Mesendoderm (in vitro differentiated cells): ENCODE data around the gene CA11.

Experiments
- DNase-seq: peaks from one replicate; pipeline ENCODE4 v3.0.0; 2013
- H2AK5ac ChIP-seq: 2 replicates; pipeline ENCODE4 v1.6.1; 2013; ENCODE audit warnings: low read length, inconsistent platforms
- H2BK120ac ChIP-seq: 2 replicates; pipeline ENCODE4 v1.6.1; 2013; ENCODE audit warnings: low read depth, mild to moderate bottlenecking, low read length, moderate library complexity, mixed read lengths
- H2BK15ac ChIP-seq: replicated peaks from 2 replicates; pipeline ENCODE4 v1.6.1; 2013; ENCODE audit warnings: low read depth, mild to moderate bottlenecking, moderate library complexity
- H2BK5ac ChIP-seq: 2 replicates; pipeline ENCODE4 v1.6.1; 2013; ENCODE audit warnings: low read length, inconsistent platforms
- H3K18ac ChIP-seq: 2 replicates; pipeline ENCODE4 v1.6.1; 2013; ENCODE audit warnings: mild to moderate bottlenecking, low read length, mixed read lengths
- H3K23ac ChIP-seq: one replicate; pipeline ENCODE4 v1.6.1; 2013; ENCODE audit warnings: low read length
- H3K27ac ChIP-seq: 2 replicates; pipeline ENCODE4 v1.5.1; 2013; ENCODE audit warnings: low read depth, mild to moderate bottlenecking, inconsistent platforms, low read length, moderate library complexity
- H3K27me3 ChIP-seq: 2 replicates; pipeline ENCODE4 v1.6.1; 2013; ENCODE audit warnings: low read length, control low read depth, mild to moderate bottlenecking, inconsistent platforms; ENCODE audit not compliant: insufficient read depth, poor library complexity
- H3K36me3 ChIP-seq: 2 replicates; pipeline ENCODE4 v1.6.1; 2013; ENCODE audit warnings: low read length, inconsistent platforms; ENCODE audit not compliant: control insufficient read depth, insufficient read depth
- H3K4ac ChIP-seq: one replicate; pipeline ENCODE4 v1.6.1; 2013; ENCODE audit warnings: low read depth, mild to moderate bottlenecking, low read length, moderate library complexity
- H3K4me1 ChIP-seq: 2 replicates; pipeline ENCODE4 v1.6.1; 2013; ENCODE audit warnings: low read depth, low read length, inconsistent platforms; ENCODE audit not compliant: control insufficient read depth
- H3K4me2 ChIP-seq: 2 replicates; pipeline ENCODE4 v1.6.1; 2013; ENCODE audit warnings: low read length
- H3K4me3 ChIP-seq: 2 replicates; pipeline ENCODE4 v1.5.1; 2013; ENCODE audit warnings: mild to moderate bottlenecking, low read length
- H3K56ac ChIP-seq: one replicate; pipeline ENCODE4 v1.6.1; 2013; ENCODE audit warnings: low read length
- H3K79me1 ChIP-seq: 2 replicates; pipeline ENCODE4 v1.6.1; 2013; ENCODE audit warnings: low read length, inconsistent platforms
- H3K79me2 ChIP-seq: 2 replicates; pipeline ENCODE4 v1.6.1; 2013; ENCODE audit warnings: mild to moderate bottlenecking, low read length; ENCODE audit not compliant: control insufficient read depth, insufficient read depth
- H3K9ac ChIP-seq: 2 replicates; pipeline ENCODE4 v1.6.1; 2013; ENCODE audit warnings: low read length, inconsistent platforms
- H4K5ac ChIP-seq: one replicate; pipeline ENCODE4 v1.6.1; 2013; ENCODE audit warnings: low read length
- H4K8ac ChIP-seq: one replicate; pipeline ENCODE4 v1.6.1; 2013; ENCODE audit warnings: low read depth, mild to moderate bottlenecking, control low read depth, low read length, moderate library complexity
- WGBS: extraction: QIAGEN DNeasy Blood & Tissue Kit; methylation state at CpG from one replicate; pipeline ENCODE4 v1.1.7; 2013; ENCODE audit warnings: low lambda C conversion rate, missing lambda C conversion rate; ENCODE audit not compliant: insufficient coverage; ENCODE audit errors: extremely low coverage; 5-methylcytosine and 5-hydroxymethylcytosine counted together

Gene CA11

DNA sequence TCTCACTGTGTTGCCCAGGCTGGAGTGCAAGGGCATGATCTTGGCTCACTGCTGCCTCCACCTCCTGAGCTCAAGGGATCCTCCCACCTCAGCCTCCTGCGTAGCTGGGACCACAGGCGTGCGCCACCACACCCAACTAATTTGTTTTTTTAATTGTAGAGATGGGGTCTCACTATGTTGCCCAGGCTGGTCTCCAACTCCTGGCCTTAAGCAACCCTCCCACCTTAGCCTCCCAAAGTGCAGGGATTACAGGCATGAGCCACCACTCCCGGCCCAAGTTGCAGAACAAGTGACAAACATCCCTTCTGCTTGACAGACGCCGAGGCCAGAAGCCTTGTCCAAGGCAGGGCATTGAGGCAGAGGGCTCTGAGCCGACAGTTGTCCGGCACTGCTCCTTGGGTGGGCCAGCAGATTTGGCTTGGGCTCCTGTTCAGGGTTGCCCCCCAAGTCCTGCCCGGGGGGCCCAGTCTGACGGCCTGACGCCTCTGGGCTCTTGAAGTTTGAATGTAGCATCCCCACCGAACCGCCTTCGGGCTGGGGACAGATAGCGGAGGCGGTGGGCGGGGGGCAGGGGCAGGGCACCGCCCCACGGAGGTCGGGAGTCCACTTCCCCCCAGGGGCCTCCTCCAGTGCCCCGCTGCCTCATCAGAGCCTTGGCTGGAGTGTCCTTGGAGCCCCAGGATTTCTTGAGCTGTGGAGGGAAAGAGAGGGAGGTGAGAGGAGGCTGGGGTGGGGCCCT, 45.1 kb downstream of the CA11 start:
- Histone ChIP-seq H3K79me2 (no peaks in the 10 kb centered on the region), H3K4me2 (no peak overlapping the region), H2BK120ac (no peak overlapping the region), H3K9ac (no peak overlapping the region), H3K27me3 (no peaks in the 10 kb centered on the region), H3K27ac (no peak overlapping the region), H2BK15ac (no peak overlapping the region), H3K23ac (no peak overlapping the region), H3K56ac (no peak overlapping the region), H3K79me1 (no peaks in the 10 kb centered on the region), H3K36me3 (no peaks in the 10 kb centered on the region), H3K4me3 (no peak overlapping the region), H3K4me1 (no peaks in the 10 kb centered on the region), H2BK5ac (no peak overlapping the region), H3K4ac (no peak overlapping the region), H4K5ac (no peak overlapping the region), H3K18ac (no peak overlapping the region), H2AK5ac (no peak overlapping the region), H4K8ac (no peak overlapping the region)
- DNase-seq: no peak
- WGBS: no CpG with 5 or more reads among the region's 21 CpGs

DNA sequence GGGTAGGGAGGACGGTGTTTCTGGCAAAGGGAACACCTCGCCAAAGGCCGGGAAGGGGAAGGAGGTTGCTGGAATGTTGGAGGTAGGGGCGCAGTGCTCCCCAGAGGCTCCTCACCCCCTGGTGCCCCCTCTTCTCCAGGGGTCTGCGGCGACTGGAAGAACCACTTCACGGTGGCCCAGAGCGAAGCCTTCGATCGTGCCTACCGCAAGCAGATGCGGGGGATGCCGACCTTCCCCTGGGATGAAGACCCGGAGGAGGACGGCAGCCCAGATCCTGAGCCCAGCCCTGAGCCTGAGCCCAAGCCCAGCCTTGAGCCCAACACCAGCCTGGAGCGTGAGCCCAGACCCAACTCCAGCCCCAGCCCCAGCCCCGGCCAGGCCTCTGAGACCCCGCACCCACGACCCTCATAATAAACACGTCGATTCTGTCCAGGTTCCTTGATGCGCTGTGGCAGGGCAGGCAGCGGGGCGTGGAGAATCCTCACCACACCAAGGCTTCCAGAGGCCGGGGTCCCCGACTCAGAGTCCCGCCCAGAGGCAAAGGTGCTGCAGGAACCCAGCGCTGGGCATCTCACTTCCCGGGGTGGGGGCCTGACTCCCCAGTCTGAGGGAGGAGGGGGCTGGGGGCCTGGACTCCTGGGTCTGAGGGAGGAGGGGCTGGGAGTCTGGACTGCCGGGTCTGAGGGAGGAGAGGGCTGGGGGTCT, 46.8 kb downstream of the CA11 start:
- H3K4me2 ChIP-seq: no peak overlapping the region
- no peak overlapping the region for H3K23ac ChIP-seq
- no peak overlapping the region for H2BK5ac ChIP-seq
- no peak for DNase-seq
- no peak overlapping the region for H3K9ac ChIP-seq
- H3K4me1 ChIP-seq: no peaks in the 10 kb centered on the region
- H4K5ac ChIP-seq: no peak overlapping the region
- no peaks in the 10 kb centered on the region for H3K27me3 ChIP-seq
- H3K79me2 ChIP-seq: no peaks in the 10 kb centered on the region
- H2BK120ac ChIP-seq: no peak overlapping the region
- H3K18ac ChIP-seq: no peak overlapping the region
- H4K8ac ChIP-seq: no peak overlapping the region
- H3K56ac ChIP-seq: no peak overlapping the region
- H3K79me1 ChIP-seq: no peaks in the 10 kb centered on the region
- H3K36me3 ChIP-seq: no peaks in the 10 kb centered on the region
- H3K27ac ChIP-seq: no peak overlapping the region
- no peak overlapping the region for H2AK5ac ChIP-seq
- no peak overlapping the region for H2BK15ac ChIP-seq
- no CpG with 5 or more reads among the region's 30 CpGs for WGBS
- H3K4ac ChIP-seq: no peak overlapping the region
- no peak overlapping the region for H3K4me3 ChIP-seq

DNA sequence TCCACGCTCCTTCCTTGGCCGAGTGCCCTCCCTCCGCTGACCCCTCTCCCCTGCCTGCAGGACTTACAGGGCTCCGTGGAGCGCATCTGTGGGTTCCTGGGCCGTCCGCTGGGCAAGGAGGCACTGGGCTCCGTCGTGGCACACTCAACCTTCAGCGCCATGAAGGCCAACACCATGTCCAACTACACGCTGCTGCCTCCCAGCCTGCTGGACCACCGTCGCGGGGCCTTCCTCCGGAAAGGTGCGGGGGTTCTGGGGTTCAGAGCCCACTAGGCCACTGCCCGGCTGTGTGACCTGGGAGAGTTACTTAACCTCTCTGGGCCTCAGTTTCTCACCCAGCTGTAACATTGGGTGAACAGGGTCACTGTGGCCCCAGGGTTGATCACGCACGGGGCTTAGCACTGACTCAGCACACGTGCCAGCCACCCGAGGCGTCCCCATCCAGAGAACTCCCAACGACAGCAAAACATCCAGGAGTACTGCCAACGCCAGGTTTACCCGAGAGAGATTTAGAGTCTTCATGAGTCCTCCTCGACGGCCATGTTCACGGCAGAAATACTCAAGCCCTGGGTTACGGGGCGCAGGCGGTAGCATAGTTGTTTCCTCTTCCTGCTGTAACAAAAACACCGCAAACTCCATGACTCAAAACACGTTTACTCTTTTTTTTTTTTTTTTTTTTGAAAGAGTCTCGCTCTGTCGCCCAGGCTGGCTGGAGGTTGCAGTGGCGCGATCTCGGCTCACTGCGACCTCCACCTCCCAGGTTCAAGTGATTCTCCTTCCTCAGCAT, 49.1 kb downstream of the CA11 start:
- Histone ChIP-seq H2BK5ac (no peak overlapping the region), H3K36me3 (no peaks in the 10 kb centered on the region), H2AK5ac (no peak overlapping the region), H3K4me3 (no peak overlapping the region), H4K8ac (no peak overlapping the region), H3K4me2 (no peak overlapping the region), H4K5ac (no peak overlapping the region), H2BK120ac (no peak overlapping the region), H3K27me3 (no peaks in the 10 kb centered on the region), H3K9ac (no peak overlapping the region), H3K79me1 (no peaks in the 10 kb centered on the region), H3K4me1 (no peaks in the 10 kb centered on the region), H3K27ac (no peak overlapping the region), H2BK15ac (no peak overlapping the region), H3K56ac (no peak overlapping the region), H3K79me2 (no peaks in the 10 kb centered on the region), H3K18ac (no peak overlapping the region), H3K23ac (no peak overlapping the region), H3K4ac (no peak overlapping the region)
- no CpG with 5 or more reads among the region's 39 CpGs for WGBS
- DNase-seq: no peak

DNA sequence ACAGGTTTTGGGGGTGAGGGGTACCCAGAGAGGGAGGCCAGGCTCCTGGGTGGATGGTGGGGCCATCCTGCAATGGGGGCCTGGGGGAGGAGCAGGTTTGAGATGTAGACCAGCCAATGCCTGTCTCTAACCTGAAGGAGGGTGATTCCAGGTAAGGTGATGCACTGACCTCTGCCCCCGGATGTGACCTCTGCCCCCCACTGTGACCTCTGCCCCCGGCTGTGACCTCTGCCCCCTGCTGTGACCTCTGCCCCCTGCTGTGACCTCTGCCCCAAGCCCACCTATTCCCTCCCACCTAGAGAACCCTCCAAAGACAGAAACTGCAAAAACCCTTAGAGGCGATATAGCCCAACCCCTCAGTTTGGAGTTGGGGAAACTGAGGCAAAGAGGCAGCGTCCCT, 49.8 kb downstream of the CA11 start:
- Histone ChIP-seq H4K5ac (no peak overlapping the region), H3K4ac (no peak overlapping the region), H3K4me2 (no peak overlapping the region), H3K27me3 (no peaks in the 10 kb centered on the region), H2BK15ac (no peak overlapping the region), H3K36me3 (no peaks in the 10 kb centered on the region), H3K27ac (no peak overlapping the region), H4K8ac (no peak overlapping the region), H3K4me1 (no peaks in the 10 kb centered on the region), H3K9ac (no peak overlapping the region), H3K79me1 (no peaks in the 10 kb centered on the region), H2BK120ac (no peak overlapping the region), H3K79me2 (no peaks in the 10 kb centered on the region), H3K56ac (no peak overlapping the region), H3K18ac (no peak overlapping the region), H2AK5ac (no peak overlapping the region), H2BK5ac (no peak overlapping the region), H3K23ac (no peak overlapping the region), H3K4me3 (no peak overlapping the region)
- WGBS: no CpG with 5 or more reads among the region's 4 CpGs
- DNase-seq: no peak

DNA sequence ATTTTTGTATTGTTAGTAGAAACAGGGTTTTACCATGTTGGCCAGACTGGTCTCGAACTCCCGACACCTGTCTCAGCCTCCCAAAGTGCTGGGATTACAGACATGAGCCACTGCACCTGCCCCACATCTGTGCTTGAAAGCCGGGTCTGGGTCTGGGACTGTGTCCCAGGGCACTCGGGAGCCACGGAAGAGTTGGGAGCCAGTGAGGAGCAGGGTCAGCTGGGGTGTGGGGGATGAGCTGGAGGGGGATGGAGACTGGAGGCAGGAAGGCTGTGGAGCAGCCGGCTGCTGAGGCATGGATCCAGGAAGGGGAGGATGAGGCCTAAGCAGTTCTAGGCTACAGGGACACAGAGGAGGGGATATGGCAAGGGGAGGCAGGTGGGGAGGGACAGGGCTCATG, 50.2 kb downstream of the CA11 start:
- no peak for DNase-seq
- no peak overlapping the region for H3K23ac ChIP-seq
- no peak overlapping the region for H2AK5ac ChIP-seq
- H3K9ac ChIP-seq: no peak overlapping the region
- H3K4me3 ChIP-seq: no peak overlapping the region
- no CpG with 5 or more reads among the region's 6 CpGs for WGBS
- no peaks in the 10 kb centered on the region for H3K79me2 ChIP-seq
- H3K4me2 ChIP-seq: no peak overlapping the region
- H4K5ac ChIP-seq: no peak overlapping the region
- H3K36me3 ChIP-seq: no peaks in the 10 kb centered on the region
- no peak overlapping the region for H2BK120ac ChIP-seq
- no peaks in the 10 kb centered on the region for H3K4me1 ChIP-seq
- no peak overlapping the region for H3K4ac ChIP-seq
- H3K27ac ChIP-seq: no peak overlapping the region
- H3K27me3 ChIP-seq: no peaks in the 10 kb centered on the region
- no peak overlapping the region for H3K18ac ChIP-seq
- no peak overlapping the region for H2BK5ac ChIP-seq
- H3K79me1 ChIP-seq: no peaks in the 10 kb centered on the region
- H3K56ac ChIP-seq: no peak overlapping the region
- H2BK15ac ChIP-seq: no peak overlapping the region
- no peak overlapping the region for H4K8ac ChIP-seq
